OCI-LY1 (cell line): ENCODE measurements around the gene CCL3.
"Not testable (repeated sequence)": the region's sequence is repeated elsewhere in the genome, so short reads cannot be mapped to it uniquely, and the experiment has no call there.

ENCODE experiments used
- CTCF ChIP-seq: fragments of 200-600 bp; sonication (generic), shearing (Covaris generic); IDR thresholded peaks from 2 replicates; pipeline ENCODE4 v1.5.1; 2017; ENCODE audit warnings: mild to moderate bottlenecking, antibody characterized with exemption, low read length, moderate library complexity, mixed read lengths
- EZH2 ChIP-seq: fragments of 200-600 bp; sonication (generic), shearing (Covaris generic); IDR thresholded peaks from 2 replicates; pipeline ENCODE4 v1.8.0; 2017; ENCODE audit warnings: borderline replicate concordance, mixed run types, mild to moderate bottlenecking, antibody characterized with exemption, low read length, moderate library complexity, mixed read lengths

- not testable (repeated sequence) for TF ChIP-seq CTCF, EZH2
Observed at GRCh38 chr17:36114971-36115648, 25.2 kb upstream of the CCL3 start.
